Activated CD4-positive, alpha-beta T cell treated with anti-CD3 and anti-CD28 coated beads, Interleukin-2, amount 10 ng/mL, durations not matched to agents 7 days and 5 days (primary cell): Measurements from ENCODE around the gene STPG2. TPM values are rescaled to one million over a fixed set of nuclear protein-coding genes. Genes with fewer than 3 reads are reported as not detected.

Experiments used
- CTCF ChIA-PET: fragments of 350-600 bp; sonication (Branson Sonifier 250); formaldehyde crosslinking; loops from one replicate; lab custom pipeline; 2021; ENCODE audit warnings: antibody characterized with exemption; lab: Charles Lee
- POLR2A ChIA-PET: fragments of 350-600 bp; sonication (Branson Sonifier 250); formaldehyde crosslinking; loops from one replicate; lab custom pipeline; 2021; ENCODE audit warnings: antibody characterized with exemption; lab: Charles Lee
- DNase-seq: peaks from one replicate; pipeline ENCODE4 v3.0.0-alpha.2; 2020
- H3K27ac Mint-ChIP-seq: one replicate; pipeline ENCODE4 v1.8.0; 2021; ENCODE audit warnings: mild to moderate bottlenecking, moderate library complexity, mixed read lengths
- H3K27me3 Mint-ChIP-seq: one replicate; pipeline ENCODE4 v1.8.0; 2021; ENCODE audit warnings: mixed read lengths
- H3K36me3 Mint-ChIP-seq: one replicate; pipeline ENCODE4 v1.8.0; 2021; ENCODE audit warnings: low read depth, mixed read lengths
- H3K4me1 Mint-ChIP-seq: one replicate; pipeline ENCODE4 v1.8.0; 2021; ENCODE audit warnings: mixed read lengths
- H3K4me3 Mint-ChIP-seq: one replicate; pipeline ENCODE4 v1.8.0; 2021; ENCODE audit warnings: mild to moderate bottlenecking, moderate library complexity, mixed read lengths
- H3K9me3 Mint-ChIP-seq: one replicate; pipeline ENCODE4 v1.8.0; 2021; ENCODE audit warnings: mixed read lengths
- total RNA-seq, 2 experiments: library from RNA; stranded (reverse); gene quantifications; one replicate each; pipeline ENCODE4 v1.2.3, GENCODE V29; 2021

Gene STPG2
- total RNA-seq, 2 experiments from 2014 or later: 0.12 TPM; not detected in 1

DNA sequence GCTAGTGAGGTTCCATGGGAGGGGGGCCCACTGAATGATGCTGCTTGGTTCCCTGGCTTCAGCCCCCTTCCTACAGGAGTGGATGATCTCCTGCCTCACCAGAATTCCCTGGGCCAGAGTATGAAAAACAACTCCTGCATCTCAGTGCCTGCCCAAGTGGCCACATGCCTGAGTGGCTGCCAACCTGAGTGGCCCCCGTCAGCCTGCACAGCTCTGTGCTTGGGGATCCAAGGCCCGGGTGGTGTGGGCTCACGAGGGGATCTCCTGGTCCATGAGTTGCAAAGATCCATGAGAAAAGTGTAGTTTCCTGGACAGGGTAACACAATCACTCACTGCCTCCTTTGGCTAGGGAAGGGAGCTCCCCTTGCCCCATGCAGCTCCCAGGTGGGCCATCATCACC lies 17.1 kb downstream of the STPG2 start:
- no peak for DNase-seq
- Mint-ChIP-seq H3K27me3 (no peaks in the 10 kb centered on the region), H3K27ac (no peak overlapping the region), H3K4me3 (no peak overlapping the region), H3K4me1 (no peaks in the 10 kb centered on the region), H3K36me3 (no peaks in the 10 kb centered on the region), H3K9me3 (peaks cover 6% of the 10 kb centered on the region)
- CTCF ChIA-PET: interaction anchor here (0.9 kb wide), 1 partner anchor 19 kb away, joined by 3 read pairs; no protein-coding TSS in a partner anchor
- POLR2A ChIA-PET: no interaction called here

DNA sequence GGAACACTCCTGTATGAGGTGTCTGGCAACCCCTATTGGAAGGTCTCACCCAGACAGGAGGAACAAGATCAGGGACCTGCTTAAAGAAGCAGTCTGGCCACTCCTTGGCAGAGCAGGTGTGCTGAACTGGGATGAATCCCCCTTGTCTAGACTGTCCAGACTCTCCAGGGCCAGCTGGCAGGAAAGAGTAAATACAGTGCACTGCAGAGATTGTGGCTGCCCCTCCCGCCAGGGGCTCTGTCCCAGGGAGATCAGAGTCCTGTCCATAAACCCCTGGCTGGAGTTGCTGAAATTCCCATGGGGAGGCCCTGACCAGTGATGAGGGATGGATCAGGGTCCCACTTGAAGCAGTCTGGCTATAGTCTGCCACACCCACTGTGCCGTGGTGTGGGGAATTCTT lies 17.7 kb downstream of the STPG2 start:
- ChIA-PET CTCF (interaction anchor here (0.9 kb wide), 1 partner anchor 19 kb away, joined by 3 read pairs; no protein-coding TSS in a partner anchor), POLR2A (no interaction called here)
- Mint-ChIP-seq H3K4me3 (no peak overlapping the region), H3K4me1 (no peaks in the 10 kb centered on the region), H3K36me3 (no peaks in the 10 kb centered on the region), H3K9me3 (peaks cover 6% of the 10 kb centered on the region), H3K27ac (no peak overlapping the region), H3K27me3 (no peaks in the 10 kb centered on the region)
- DNase-seq: no peak

GRCh38 chr4:98117363-98117762 lies 25.9 kb downstream of the STPG2 start:
- H3K9me3 Mint-ChIP-seq: peaks cover 15% of the 10 kb centered on the region
- no peak overlapping the region for H3K4me3 Mint-ChIP-seq
- H3K27ac Mint-ChIP-seq: no peak overlapping the region
- no peaks in the 10 kb centered on the region for H3K4me1 Mint-ChIP-seq
- H3K36me3 Mint-ChIP-seq: no peaks in the 10 kb centered on the region
- H3K27me3 Mint-ChIP-seq: peaks cover 3% of the 10 kb centered on the region
- POLR2A ChIA-PET: no interaction called here
- DNase-seq: no peak
- CTCF ChIA-PET: interaction anchor here (1.4 kb wide), 1 partner anchor 8 kb away, joined by 4 read pairs; no protein-coding TSS in a partner anchor

- POLR2A ChIA-PET: interaction anchor here (0.7 kb wide), 1 partner anchor 688 kb away, joined by 9 read pairs; no protein-coding TSS in a partner anchor
- no peak overlapping the region for H3K27ac Mint-ChIP-seq
Observed at GRCh38 chr4:98113012-98113411, 30.3 kb downstream of the STPG2 start.

GRCh38 chr4:98110929-98111328 lies 32.3 kb downstream of the STPG2 start:
- DNase-seq: no peak
- CTCF ChIA-PET: interaction anchor here (1.1 kb wide), 1 partner anchor 12 kb away, joined by 3 read pairs; no protein-coding TSS in a partner anchor
- Mint-ChIP-seq H3K27me3 (peaks cover 11% of the 10 kb centered on the region), H3K27ac (no peak overlapping the region), H3K4me3 (no peak overlapping the region), H3K9me3 (no peaks in the 10 kb centered on the region), H3K36me3 (no peaks in the 10 kb centered on the region), H3K4me1 (no peaks in the 10 kb centered on the region)
- POLR2A ChIA-PET: no interaction called here

More at GRCh38 chr4:98113012-98113411, 30.3 kb downstream of the STPG2 start:
- peaks cover 4% of the 10 kb centered on the region for H3K27me3 Mint-ChIP-seq
- CTCF ChIA-PET: interaction anchor here (1.0 to 1.1 kb wide), 2 partner anchors 18 to 26 kb away, joined by 3 read pairs; no protein-coding TSS in a partner anchor
- no peaks in the 10 kb centered on the region for H3K36me3 Mint-ChIP-seq
- peaks cover 6% of the 10 kb centered on the region for H3K9me3 Mint-ChIP-seq
- H3K4me3 Mint-ChIP-seq: no peak overlapping the region
- H3K4me1 Mint-ChIP-seq: no peaks in the 10 kb centered on the region
- peak; percentile 16 for DNase-seq

DNA sequence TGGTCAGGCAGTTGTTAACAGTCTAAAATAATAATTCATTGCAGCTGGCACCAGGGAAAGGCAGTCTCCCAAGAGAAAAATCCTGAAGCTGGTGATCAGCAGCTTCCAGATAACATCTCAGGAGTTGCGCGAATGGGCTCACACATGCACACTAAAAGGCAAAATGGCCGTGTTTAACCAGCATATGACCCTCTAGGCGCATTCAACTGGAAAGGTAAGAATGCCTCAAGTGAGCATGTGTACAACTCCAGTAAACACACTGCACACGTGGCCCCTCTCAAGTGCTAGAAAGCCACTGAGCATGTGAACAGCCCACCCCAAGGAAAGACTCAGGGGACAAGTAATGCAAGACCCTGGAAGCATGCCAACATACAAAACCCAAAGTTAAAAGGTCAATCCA lies 33.1 kb downstream of the STPG2 start:
- Mint-ChIP-seq H3K27ac (no peak overlapping the region), H3K4me3 (no peak overlapping the region)
- POLR2A ChIA-PET: no interaction called here

DNA sequence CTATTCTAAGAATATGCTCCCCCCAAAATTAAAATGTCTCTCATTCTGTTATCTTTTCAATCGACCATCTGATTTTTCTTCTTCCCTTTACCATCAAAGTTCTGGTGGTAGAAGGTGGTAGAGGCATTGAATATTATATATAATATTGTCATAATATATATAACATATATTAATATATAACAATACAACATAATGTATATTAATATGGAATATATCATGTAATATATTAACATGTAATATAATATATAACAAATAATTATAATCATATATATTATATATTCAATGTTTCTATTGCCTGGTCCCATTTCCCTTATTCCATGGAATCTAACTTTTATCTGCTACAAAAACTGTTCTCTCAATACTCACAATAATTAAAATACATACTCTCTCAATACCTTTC lies 40.6 kb downstream of the STPG2 start:
- POLR2A ChIA-PET: no interaction called here
- CTCF ChIA-PET: no interaction called here
- Mint-ChIP-seq H3K27me3 (peaks cover 10% of the 10 kb centered on the region), H3K9me3 (no peaks in the 10 kb centered on the region), H3K4me3 (no peak overlapping the region), H3K36me3 (no peaks in the 10 kb centered on the region), H3K27ac (no peak overlapping the region), H3K4me1 (no peaks in the 10 kb centered on the region)
- DNase-seq: no peak

More for the DNA sequence above, 33.1 kb downstream of the STPG2 start:
- Mint-ChIP-seq H3K27me3 (peaks cover 11% of the 10 kb centered on the region), H3K4me1 (no peaks in the 10 kb centered on the region), H3K36me3 (no peaks in the 10 kb centered on the region), H3K9me3 (no peaks in the 10 kb centered on the region)
- CTCF ChIA-PET: interaction anchor here (1.1 kb wide), 1 partner anchor 13 kb away, joined by 3 read pairs; no protein-coding TSS in a partner anchor
- DNase-seq: no peak

GRCh38 chr4:98101988-98102387 lies 41.3 kb downstream of the STPG2 start:
- no peak overlapping the region for H3K4me3 Mint-ChIP-seq
- no peaks in the 10 kb centered on the region for H3K36me3 Mint-ChIP-seq
- no peak overlapping the region for H3K27ac Mint-ChIP-seq
- no peaks in the 10 kb centered on the region for H3K9me3 Mint-ChIP-seq
- ChIA-PET CTCF (no interaction called here), POLR2A (no interaction called here)
- H3K4me1 Mint-ChIP-seq: no peaks in the 10 kb centered on the region
- peaks cover 5% of the 10 kb centered on the region for H3K27me3 Mint-ChIP-seq
- DNase-seq: no peak

DNA sequence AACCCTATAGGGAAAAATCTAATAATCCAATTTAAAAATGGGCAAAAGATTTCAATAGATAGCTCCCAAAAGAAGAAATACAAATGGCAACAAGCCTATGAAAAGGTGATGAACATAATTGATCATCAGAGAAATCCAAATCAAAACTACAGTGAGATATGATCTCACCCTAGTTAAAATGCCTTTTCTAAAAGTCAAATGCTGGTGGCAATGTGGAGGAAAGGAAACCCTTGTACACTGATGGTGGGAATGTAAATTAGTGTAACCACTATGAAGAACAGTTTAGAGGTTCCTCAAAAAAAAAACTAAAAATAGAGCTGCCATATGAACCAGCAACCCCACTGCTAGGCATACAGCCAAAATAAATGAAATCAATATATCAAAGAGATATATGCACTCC lies 44.5 kb downstream of the STPG2 start:
- H3K27ac Mint-ChIP-seq: no peak overlapping the region
- H3K36me3 Mint-ChIP-seq: peaks cover 2% of the 10 kb centered on the region
- ChIA-PET CTCF (no interaction called here), POLR2A (no interaction called here)
- H3K4me1 Mint-ChIP-seq: no peaks in the 10 kb centered on the region
- DNase-seq: no peak
- H3K9me3 Mint-ChIP-seq: peaks cover 9% of the 10 kb centered on the region
- H3K27me3 Mint-ChIP-seq: peaks cover 10% of the 10 kb centered on the region
- H3K4me3 Mint-ChIP-seq: no peak overlapping the region

GRCh38 chr4:98094118-98094517 lies 49.2 kb downstream of the STPG2 start:
- no peak overlapping the region for H3K27ac Mint-ChIP-seq
- H3K36me3 Mint-ChIP-seq: peaks cover 2% of the 10 kb centered on the region
- DNase-seq: no peak

DNA sequence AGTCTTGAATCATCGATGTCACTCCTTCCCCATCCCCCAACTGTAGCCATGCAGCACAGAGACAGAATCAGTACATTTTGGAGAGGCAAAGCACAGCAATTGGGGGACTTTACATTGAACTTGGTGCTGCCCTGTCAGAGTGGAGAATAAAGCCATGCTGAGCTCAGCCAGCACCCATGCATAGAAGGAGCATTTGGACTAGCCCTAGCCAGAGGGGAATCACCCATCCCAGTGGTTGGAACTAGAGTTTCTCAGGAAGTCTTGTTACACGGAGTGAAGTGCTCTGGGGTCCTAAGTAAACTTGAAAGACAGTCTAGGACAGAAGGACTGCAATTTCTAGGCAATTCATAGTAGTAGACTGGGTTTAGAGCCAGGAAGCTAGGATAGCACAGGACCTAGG lies 49.6 kb downstream of the STPG2 start:
- CTCF ChIA-PET: no interaction called here
- Mint-ChIP-seq H3K4me3 (no peak overlapping the region), H3K36me3 (peaks cover 2% of the 10 kb centered on the region), H3K9me3 (peaks cover 9% of the 10 kb centered on the region), H3K27ac (no peak overlapping the region), H3K4me1 (no peaks in the 10 kb centered on the region), H3K27me3 (peaks cover 17% of the 10 kb centered on the region)
- POLR2A ChIA-PET: no interaction called here
- DNase-seq: no peak

More at GRCh38 chr4:98094118-98094517, 49.2 kb downstream of the STPG2 start:
- peaks cover 9% of the 10 kb centered on the region for H3K9me3 Mint-ChIP-seq
- POLR2A ChIA-PET: no interaction called here
- no peak overlapping the region for H3K4me3 Mint-ChIP-seq
- H3K4me1 Mint-ChIP-seq: no peaks in the 10 kb centered on the region
- CTCF ChIA-PET: interaction anchor here (1.5 kb wide), 1 partner anchor 19 kb away, joined by 3 read pairs; no protein-coding TSS in a partner anchor
- peaks cover 17% of the 10 kb centered on the region for H3K27me3 Mint-ChIP-seq

DNA sequence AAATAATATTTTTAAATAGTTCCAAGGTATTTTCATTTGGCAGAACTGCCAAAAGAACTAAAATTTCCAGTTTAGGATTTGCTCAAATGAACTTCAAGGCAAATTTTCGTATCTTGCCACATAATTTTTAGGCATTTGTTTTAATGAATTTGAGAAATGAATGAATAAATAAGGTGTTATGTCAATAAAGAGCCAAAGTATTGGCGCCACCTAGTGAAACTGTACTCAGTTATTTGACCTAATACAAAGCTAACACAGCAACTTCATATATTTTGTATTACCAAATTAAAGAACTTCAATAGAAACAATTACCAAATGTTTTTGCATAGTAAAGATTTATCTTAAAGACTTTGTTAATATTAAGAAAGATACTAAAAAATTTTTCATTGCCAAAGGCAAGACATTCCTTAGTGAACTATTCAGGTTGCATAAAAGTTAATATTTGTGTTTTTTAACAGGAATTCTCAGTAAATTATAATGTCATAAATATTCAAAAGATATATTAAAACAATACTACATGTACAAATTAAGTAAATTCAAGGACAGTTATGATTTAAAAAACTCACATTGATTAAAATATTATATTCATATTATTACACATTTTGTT lies 50.3 kb downstream of the STPG2 start:
- ChIA-PET CTCF (no interaction called here), POLR2A (no interaction called here)
- Mint-ChIP-seq H3K4me3 (no peak overlapping the region), H3K4me1 (no peaks in the 10 kb centered on the region), H3K27ac (no peak overlapping the region), H3K9me3 (peaks cover 9% of the 10 kb centered on the region), H3K36me3 (peaks cover 2% of the 10 kb centered on the region), H3K27me3 (peaks cover 15% of the 10 kb centered on the region)
- no peak for DNase-seq

DNA sequence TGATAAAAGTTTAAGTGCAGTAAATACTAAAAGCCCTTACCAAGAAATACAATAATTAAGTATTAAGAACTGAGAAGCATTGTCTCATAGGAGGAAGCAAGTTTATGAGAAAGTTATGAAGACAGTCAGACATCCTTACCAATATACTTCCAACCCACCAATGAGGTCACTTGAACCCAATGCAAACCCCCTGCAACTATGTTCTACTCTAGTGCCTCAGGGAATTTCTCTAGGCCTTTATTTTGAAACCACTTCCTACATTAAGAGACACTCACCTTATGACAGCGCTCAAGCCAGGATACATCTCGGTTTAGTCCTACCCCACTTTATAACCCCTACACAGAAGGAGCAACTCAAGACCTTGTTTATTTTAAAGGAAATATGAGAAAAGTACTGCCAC lies 61.3 kb downstream of the STPG2 start:
- Mint-ChIP-seq H3K27ac (no peak overlapping the region), H3K9me3 (no peaks in the 10 kb centered on the region), H3K27me3 (no peaks in the 10 kb centered on the region), H3K4me1 (no peaks in the 10 kb centered on the region), H3K4me3 (no peak overlapping the region), H3K36me3 (no peaks in the 10 kb centered on the region)
- POLR2A ChIA-PET: no interaction called here
- CTCF ChIA-PET: no interaction called here
- no peak for DNase-seq
